Activated T-cell treated with anti-CD3 and anti-CD28 coated beads, Interleukin-2, amount 50 U/mL, for 4 hours (primary cell): ENCODE results near the gene OR2A2. TPM values are rescaled to one million over a fixed set of nuclear protein-coding genes. Genes with fewer than 3 reads are reported as not detected.

ENCODE experiments used
- ATAC-seq, 2 donors: fragments of 200-7000 bp; cut with Tn5 transposase; one replicate each; pipeline ENCODE4 v1.10.0; 2021
- DNase-seq: peaks from one replicate; pipeline ENCODE4 v3.0.0-alpha.2; 2020
- H3K27me3 Mint-ChIP-seq: one replicate; pipeline ENCODE4 v1.8.0; 2021; ENCODE audit warnings: low read depth, mixed read lengths
- H3K36me3 Mint-ChIP-seq: one replicate; pipeline ENCODE4 v1.8.0; 2022; ENCODE audit warnings: mixed read lengths; ENCODE audit not compliant: insufficient read depth
- H3K4me1 Mint-ChIP-seq: one replicate; pipeline ENCODE4 v1.8.0; 2021; ENCODE audit warnings: low read depth, mixed read lengths
- H3K4me3 Mint-ChIP-seq: one replicate; pipeline ENCODE4 v1.8.0; 2021; ENCODE audit warnings: mild to moderate bottlenecking, moderate library complexity, mixed read lengths
- H3K9me3 Mint-ChIP-seq: one replicate; pipeline ENCODE4 v1.8.0; 2021; ENCODE audit warnings: mixed read lengths
- total RNA-seq, 3 donors: library from RNA; stranded (reverse); gene quantifications; one replicate each; pipeline ENCODE4 v1.2.1, GENCODE V29; 2021

Gene OR2A2, protein sequence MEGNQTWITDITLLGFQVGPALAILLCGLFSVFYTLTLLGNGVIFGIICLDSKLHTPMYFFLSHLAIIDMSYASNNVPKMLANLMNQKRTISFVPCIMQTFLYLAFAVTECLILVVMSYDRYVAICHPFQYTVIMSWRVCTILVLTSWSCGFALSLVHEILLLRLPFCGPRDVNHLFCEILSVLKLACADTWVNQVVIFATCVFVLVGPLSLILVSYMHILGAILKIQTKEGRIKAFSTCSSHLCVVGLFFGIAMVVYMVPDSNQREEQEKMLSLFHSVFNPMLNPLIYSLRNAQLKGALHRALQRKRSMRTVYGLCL
- total RNA-seq, result not detected

DNA sequence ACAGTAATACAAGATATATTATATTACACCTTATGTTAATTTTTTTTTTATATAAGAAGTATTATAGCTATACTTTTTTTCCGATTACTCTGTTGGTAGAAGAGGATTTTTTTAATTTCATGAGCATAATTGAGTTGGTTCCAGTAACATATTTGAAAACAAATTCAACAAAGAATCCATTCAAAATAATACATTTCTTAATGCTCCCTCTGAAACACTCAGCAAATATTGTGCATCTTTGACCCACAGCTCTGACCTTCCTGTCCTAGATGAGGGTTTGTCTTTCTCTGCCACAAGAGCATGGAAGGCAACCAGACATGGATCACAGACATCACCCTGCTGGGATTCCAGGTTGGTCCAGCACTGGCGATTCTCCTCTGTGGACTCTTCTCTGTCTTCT is at the start of gene OR2A2:
Gene OR2A2, plus strand, starts transcription at position 301 of the 400 bp plus-strand sequence. Its CDS starts 0 bp downstream, at position 301.
- no peaks in the 10 kb centered on the region for H3K4me1 Mint-ChIP-seq
- no peak within 1 kb of the TSS for H3K4me3 Mint-ChIP-seq
- ATAC-seq (no peak), DNase-seq (no peak)
- peaks cover 10% of the 10 kb centered on the region for H3K27me3 Mint-ChIP-seq
- no peaks in the 10 kb centered on the region for H3K9me3 Mint-ChIP-seq
- H3K36me3 Mint-ChIP-seq, result no peaks in the 10 kb centered on the region

DNA sequence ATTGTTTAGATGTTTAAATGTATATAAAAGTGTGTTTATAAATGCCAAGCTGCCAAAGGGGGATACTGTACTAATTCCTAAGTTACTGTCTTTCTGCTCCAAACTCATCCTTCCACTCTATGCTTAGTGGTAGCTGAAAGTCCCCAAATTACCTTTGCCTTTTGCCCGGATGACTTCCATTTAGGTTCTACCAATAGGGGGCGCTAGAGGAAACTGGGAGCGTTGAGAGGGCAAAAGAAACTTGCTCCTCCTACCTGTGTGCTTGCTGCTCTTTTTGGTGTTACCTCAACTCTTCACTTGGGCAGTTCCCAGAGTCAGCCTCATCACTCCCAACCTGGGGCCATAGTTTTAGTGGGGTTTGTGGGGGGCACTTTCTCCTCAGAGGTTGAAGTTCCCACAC is 45.7 kb upstream of the OR2A2 start:
- no peaks in the 10 kb centered on the region for H3K4me1 Mint-ChIP-seq
- no peaks in the 10 kb centered on the region for H3K36me3 Mint-ChIP-seq
- no peak overlapping the region for H3K4me3 Mint-ChIP-seq
- no peak for ATAC-seq
- peaks cover 26% of the 10 kb centered on the region for H3K27me3 Mint-ChIP-seq
- DNase-seq, result no peak
- no peaks in the 10 kb centered on the region for H3K9me3 Mint-ChIP-seq

DNA sequence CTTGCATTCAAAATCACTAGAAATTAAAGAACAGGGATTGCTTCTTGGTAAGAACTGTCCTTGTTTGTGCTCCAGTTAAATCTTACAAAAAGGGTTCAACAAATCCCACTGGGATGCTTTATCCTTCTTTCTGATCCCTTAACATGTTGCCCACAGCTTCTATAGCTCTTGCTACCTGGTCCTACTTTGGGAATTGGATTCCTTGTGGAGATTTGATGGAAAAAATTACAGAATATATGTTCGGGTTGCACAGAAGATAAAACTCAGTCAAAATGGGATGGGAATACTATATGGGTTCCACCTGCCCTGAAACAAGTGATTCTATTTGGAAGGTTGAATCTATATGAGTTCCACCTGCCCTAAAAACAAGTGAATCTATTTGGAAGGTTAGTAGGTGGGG is 39.9 kb upstream of the OR2A2 start, which contains the start of gene OR2A25:
Gene OR2A25, plus strand, starts transcription at position 301 of the 400 bp plus-strand sequence. CDS start 4,409 bp downstream, outside the sequence.
- H3K9me3 Mint-ChIP-seq, result no peaks in the 10 kb centered on the region
- DNase-seq (no peak), ATAC-seq (no peak)
- H3K36me3 Mint-ChIP-seq, result no peaks in the 10 kb centered on the region
- peaks cover 9% of the 10 kb centered on the region for H3K27me3 Mint-ChIP-seq
- H3K4me3 Mint-ChIP-seq, result no peak within 1 kb of the TSS
- no peaks in the 10 kb centered on the region for H3K4me1 Mint-ChIP-seq

DNA sequence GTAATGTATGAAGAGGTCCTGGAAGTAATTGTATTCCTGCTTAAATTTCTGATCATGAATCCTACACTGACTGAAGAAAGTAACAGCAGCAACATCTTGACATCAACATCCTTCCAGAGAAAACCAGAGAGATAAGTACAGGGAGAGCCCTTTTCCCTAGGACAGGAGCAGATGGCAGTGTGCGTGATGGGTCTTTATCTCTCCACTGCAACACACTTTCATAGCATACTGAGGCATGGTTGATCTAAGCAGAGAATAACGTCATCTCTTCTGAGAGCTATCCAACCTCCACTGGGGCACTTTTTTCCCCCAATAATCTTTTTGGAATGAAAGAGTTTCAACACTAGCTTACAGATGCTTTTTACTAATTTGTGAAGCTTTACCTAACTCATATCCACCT is 39.4 kb upstream of the OR2A2 start:
- Mint-ChIP-seq H3K4me1 (no peaks in the 10 kb centered on the region), H3K4me3 (no peak overlapping the region), H3K9me3 (no peaks in the 10 kb centered on the region), H3K27me3 (peaks cover 9% of the 10 kb centered on the region), H3K36me3 (no peaks in the 10 kb centered on the region)
- DNase-seq (no peak), ATAC-seq (no peak)

DNA sequence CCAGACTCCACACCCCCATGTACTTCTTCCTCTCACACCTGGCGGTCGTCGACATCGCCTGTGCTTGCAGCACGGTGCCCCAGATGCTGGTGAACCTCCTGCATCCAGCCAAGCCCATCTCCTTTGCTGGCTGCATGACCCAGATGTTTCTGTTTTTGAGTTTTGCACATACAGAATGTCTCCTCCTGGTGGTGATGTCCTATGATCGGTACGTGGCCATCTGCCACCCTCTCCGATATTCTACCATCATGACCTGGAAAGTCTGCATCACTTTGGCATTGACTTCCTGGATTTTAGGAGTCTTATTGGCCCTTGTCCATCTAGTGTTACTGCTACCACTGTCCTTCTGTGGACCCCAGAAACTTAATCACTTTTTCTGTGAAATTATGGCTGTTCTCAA is 35.0 kb upstream of the OR2A2 start:
- Mint-ChIP-seq H3K4me3 (no peak overlapping the region), H3K4me1 (no peaks in the 10 kb centered on the region), H3K9me3 (no peaks in the 10 kb centered on the region), H3K36me3 (no peaks in the 10 kb centered on the region), H3K27me3 (peaks cover 4% of the 10 kb centered on the region)
- DNase-seq (no peak), ATAC-seq (no peak)

DNA sequence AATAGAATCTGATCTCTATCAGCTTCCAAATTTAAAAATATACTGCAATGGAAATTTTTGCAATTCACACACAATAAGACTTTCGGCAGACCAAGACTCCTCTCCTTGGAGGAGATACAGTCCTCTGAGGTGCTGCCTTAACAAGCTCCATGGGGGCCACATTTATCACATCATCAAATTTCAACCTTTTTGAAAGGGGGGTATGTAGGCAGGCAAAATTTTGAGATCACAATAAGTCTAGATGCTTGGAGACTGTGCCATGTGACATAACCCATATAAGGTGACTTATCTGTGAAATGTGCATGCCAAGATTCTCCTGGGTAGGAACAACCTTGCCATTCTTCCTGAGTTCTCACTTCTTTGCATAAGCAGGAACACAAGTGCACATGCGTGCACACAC is 23.4 kb upstream of the OR2A2 start, which contains the start of gene OR2A12:
Gene OR2A12, plus strand, starts transcription at position 301 of the 400 bp plus-strand sequence. CDS start 8,830 bp downstream, outside the sequence.
- Mint-ChIP-seq H3K36me3 (no peaks in the 10 kb centered on the region), H3K27me3 (peaks cover 2% of the 10 kb centered on the region), H3K9me3 (peaks cover 4% of the 10 kb centered on the region), H3K4me3 (no peak within 1 kb of the TSS), H3K4me1 (no peaks in the 10 kb centered on the region)
- ATAC-seq (no peak), DNase-seq (no peak)

DNA sequence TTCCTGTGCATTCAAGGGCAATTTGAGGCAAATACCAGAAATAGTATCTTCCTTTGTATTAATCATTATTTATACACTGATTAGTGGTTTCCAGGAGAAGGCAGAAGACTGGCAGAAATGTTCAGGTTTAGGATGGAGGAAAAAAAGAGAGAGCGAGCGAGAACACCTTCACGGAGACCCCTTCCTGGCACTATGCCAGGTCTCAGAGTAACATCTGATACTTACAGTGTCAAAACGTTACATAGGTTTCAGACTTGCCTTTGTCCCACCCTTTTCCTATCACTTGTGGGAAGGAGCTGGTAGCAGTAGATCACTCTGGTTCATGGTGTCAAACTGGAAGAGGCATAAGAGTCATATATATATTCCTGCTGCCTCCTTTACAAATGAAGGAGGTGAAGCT is 22.7 kb upstream of the OR2A2 start:
- DNase-seq (no peak), ATAC-seq (no peak)
- H3K4me3 Mint-ChIP-seq, result no peak overlapping the region
- H3K27me3 Mint-ChIP-seq, result peaks cover 2% of the 10 kb centered on the region
- H3K36me3 Mint-ChIP-seq, result no peaks in the 10 kb centered on the region
- H3K4me1 Mint-ChIP-seq, result no peaks in the 10 kb centered on the region
- H3K9me3 Mint-ChIP-seq, result peaks cover 7% of the 10 kb centered on the region

DNA sequence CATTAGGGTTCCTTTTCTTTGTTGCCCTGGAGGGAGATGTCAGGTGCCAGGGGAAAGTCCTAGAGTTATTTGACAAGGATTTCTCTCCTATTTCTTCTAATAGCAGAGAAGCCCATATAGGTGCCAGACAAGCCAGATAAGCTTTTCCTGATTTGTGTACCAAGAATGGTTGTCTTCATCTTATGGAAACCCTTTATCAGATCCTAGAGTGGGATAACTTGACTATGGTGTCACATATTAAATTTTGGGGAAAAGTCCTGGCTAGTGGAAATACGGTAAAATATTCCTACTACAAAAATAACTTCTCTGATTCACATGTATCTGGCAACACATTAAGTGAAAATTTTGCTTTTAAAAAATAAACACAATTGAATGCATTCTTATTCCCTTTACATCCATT is 22.2 kb upstream of the OR2A2 start:
- Mint-ChIP-seq H3K4me1 (no peaks in the 10 kb centered on the region), H3K4me3 (no peak overlapping the region), H3K36me3 (no peaks in the 10 kb centered on the region), H3K27me3 (peaks cover 2% of the 10 kb centered on the region), H3K9me3 (peaks cover 10% of the 10 kb centered on the region)
- no peak for ATAC-seq
- DNase-seq, result no peak

DNA sequence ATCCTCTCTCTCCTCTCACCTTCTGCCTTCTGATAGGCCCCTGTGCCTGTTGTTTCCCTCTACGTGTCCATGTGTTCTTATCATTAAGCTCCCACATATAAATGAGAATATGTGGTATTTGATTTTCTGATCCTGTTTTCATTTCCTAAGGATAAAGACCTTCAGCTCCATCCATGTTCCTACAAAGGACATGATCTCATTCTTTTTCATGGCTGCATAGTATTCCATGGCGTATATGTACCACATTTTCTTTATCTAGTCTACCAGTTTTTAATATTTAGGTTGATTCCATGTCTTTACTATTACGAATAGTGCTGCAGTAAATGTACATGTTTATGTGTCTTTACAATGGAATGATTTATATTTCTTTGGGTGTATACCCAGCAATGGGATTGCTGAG is 18.7 kb upstream of the OR2A2 start:
- H3K4me1 Mint-ChIP-seq, result no peaks in the 10 kb centered on the region
- no peaks in the 10 kb centered on the region for H3K36me3 Mint-ChIP-seq
- ATAC-seq, result no peak
- H3K4me3 Mint-ChIP-seq, result no peak overlapping the region
- peaks cover 10% of the 10 kb centered on the region for H3K9me3 Mint-ChIP-seq
- no peak for DNase-seq
- H3K27me3 Mint-ChIP-seq, result peaks cover 5% of the 10 kb centered on the region

DNA sequence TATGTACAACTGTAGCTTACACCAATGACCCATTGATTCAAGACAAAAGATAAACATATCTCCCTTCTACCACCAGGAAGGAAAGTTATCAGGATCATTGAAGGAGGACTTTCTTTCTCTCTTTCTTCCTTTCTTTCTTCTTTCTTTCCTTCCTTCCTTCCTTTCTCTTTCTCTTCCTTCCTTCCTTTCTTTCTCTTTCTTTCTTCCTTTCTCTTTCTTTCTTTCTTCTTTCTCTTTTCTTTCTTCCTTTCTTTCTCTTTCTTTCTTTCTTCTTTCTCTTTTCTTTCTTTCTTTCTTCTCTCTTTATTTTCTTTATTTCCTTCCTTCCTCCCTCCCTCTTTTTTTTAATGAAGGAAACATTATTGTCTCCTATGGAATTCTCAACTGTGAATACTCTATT is 10.6 kb upstream of the OR2A2 start:
- no peak for DNase-seq
- no peak overlapping the region for H3K4me3 Mint-ChIP-seq
- no peaks in the 10 kb centered on the region for H3K9me3 Mint-ChIP-seq
- ATAC-seq, result no peak
- peaks cover 6% of the 10 kb centered on the region for H3K4me1 Mint-ChIP-seq
- H3K27me3 Mint-ChIP-seq, result peaks cover 7% of the 10 kb centered on the region
- H3K36me3 Mint-ChIP-seq, result no peaks in the 10 kb centered on the region

DNA sequence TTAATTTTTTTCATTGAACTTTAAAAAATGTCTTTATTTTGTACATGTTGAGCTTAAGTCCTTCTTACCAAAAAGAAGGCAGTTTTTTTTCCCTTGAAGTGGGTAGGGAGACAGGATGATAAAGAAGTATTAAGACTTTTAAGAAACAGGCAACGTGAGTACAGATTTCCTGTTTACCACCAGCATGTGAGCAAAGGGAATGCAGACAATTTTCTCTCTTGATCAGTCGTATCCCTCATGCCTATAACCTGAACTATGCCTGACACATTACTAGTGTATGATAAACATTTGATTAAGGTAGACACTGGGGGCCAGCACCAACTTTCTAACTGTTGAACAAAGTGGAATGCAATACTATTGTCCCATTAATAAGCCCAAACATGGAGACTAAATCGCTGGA is 8.8 kb upstream of the OR2A2 start:
- no peak overlapping the region for H3K4me3 Mint-ChIP-seq
- peaks cover 6% of the 10 kb centered on the region for H3K4me1 Mint-ChIP-seq

DNA sequence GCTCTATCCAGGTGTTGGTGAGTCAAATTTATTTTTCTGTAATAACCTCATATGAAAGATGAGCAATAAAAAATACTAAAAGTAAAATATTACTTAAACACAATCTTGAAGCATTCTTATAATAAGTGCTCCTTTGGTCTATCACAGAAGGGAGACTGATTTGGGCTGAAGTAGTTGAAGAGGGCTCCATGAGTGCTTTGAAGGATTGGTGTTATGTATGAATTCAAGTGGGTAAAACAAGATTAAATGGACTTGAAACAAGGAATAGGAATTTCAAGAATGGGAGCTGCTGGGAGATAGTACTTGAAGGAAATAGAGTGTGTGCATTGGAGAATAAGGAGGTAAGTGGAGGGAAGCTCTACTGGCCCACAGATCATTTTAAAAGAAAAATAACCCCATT is 7.3 kb upstream of the OR2A2 start:
- DNase-seq, result no peak
- ATAC-seq, result no peak
- peaks cover 6% of the 10 kb centered on the region for H3K4me1 Mint-ChIP-seq
- H3K36me3 Mint-ChIP-seq, result no peaks in the 10 kb centered on the region
- no peak overlapping the region for H3K4me3 Mint-ChIP-seq
- H3K27me3 Mint-ChIP-seq, result peaks cover 3% of the 10 kb centered on the region
- no peaks in the 10 kb centered on the region for H3K9me3 Mint-ChIP-seq

More for the DNA sequence above, 8.8 kb upstream of the OR2A2 start:
- no peaks in the 10 kb centered on the region for H3K9me3 Mint-ChIP-seq
- DNase-seq, result no peak
- peaks cover 3% of the 10 kb centered on the region for H3K27me3 Mint-ChIP-seq
- no peaks in the 10 kb centered on the region for H3K36me3 Mint-ChIP-seq
- ATAC-seq, result no peak

DNA sequence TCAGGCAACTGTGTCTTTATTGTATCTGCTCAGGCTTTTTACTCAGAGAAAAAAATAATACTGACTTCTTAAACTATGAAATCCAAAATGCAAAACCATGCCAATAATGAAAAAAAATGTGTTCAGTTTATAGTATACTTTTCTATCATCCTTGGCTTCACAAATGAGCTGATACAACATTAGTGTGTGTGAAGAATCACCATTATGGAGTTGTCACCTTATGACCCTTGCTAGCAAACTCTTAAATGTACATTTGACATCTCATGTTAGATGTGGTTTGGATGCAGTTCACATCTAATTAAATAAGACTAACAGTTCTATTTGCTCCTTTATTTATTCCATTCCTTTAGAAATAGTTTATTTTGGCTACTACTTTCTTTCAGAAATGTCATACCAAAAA is 4.2 kb upstream of the OR2A2 start:
- DNase-seq, result no peak
- H3K36me3 Mint-ChIP-seq, result no peaks in the 10 kb centered on the region
- peaks cover 6% of the 10 kb centered on the region for H3K4me1 Mint-ChIP-seq
- H3K9me3 Mint-ChIP-seq, result no peaks in the 10 kb centered on the region
- H3K27me3 Mint-ChIP-seq, result peaks cover 7% of the 10 kb centered on the region
- ATAC-seq, result no peak
- no peak overlapping the region for H3K4me3 Mint-ChIP-seq

DNA sequence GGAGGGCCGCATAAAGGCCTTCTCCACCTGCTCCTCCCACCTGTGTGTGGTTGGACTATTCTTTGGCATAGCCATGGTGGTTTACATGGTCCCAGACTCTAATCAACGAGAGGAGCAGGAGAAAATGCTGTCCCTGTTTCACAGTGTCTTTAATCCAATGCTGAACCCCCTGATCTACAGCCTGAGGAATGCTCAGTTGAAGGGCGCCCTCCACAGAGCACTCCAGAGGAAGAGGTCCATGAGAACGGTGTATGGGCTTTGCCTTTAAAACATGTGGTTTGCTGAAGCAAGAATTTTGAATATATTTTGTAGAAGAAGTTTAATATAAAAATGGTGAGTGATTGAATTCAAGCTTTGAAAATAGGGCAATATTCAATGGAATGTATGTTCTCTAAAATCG is 889 bp downstream of the OR2A2 start:
- H3K4me1 Mint-ChIP-seq, result no peaks in the 10 kb centered on the region
- DNase-seq (no peak), ATAC-seq (no peak)
- no peak overlapping the region for H3K4me3 Mint-ChIP-seq
- H3K36me3 Mint-ChIP-seq, result no peaks in the 10 kb centered on the region
- H3K9me3 Mint-ChIP-seq, result no peaks in the 10 kb centered on the region
- H3K27me3 Mint-ChIP-seq, result peaks cover 10% of the 10 kb centered on the region

DNA sequence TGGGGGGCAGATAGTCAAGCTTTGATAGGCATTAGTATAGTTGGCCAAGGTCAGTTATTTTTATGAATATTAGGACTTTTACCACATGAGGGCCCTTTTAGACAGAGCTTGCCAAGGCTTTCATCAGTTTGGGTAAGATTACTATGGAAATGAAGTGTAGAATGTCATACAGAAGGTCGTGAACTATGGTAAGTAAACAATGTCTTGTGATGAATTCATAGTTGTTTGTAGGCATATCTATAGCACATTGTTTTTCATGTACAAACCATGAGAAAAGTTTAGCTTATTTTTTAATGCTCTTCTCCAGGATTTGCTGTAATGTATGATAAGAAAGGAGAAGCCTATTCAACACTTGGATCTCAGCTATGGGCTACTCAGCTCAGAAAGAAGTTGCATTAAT is 4.3 kb downstream of the OR2A2 start:
- ATAC-seq (no peak), DNase-seq (no peak)
- H3K9me3 Mint-ChIP-seq, result no peaks in the 10 kb centered on the region
- no peaks in the 10 kb centered on the region for H3K36me3 Mint-ChIP-seq
- H3K27me3 Mint-ChIP-seq, result peaks cover 3% of the 10 kb centered on the region
- no peak overlapping the region for H3K4me3 Mint-ChIP-seq
- no peaks in the 10 kb centered on the region for H3K4me1 Mint-ChIP-seq
